HAP-1 (cell line): Measurements from ENCODE around the gene GPC3.

Experiments
- DNase-seq, 2 experiments: peaks; one replicate each; pipeline ENCODE4 v3.0.0-alpha.2; 2016 to 2020; ENCODE audit warnings: low spot score in 2 of 2
- H3K27me3 ChIP-seq: fragments of 250-450 bp; sonication (Bioruptor Pico); 2 replicates; pipeline ENCODE4 v1.5.1; 2020; ENCODE audit warnings: low read depth, mild to moderate bottlenecking, moderate library complexity
- H3K36me3 ChIP-seq: fragments of 250-450 bp; sonication (Bioruptor Pico); replicated peaks from 2 replicates; pipeline ENCODE4 v1.5.1; 2020; ENCODE audit warnings: mild to moderate bottlenecking
- H3K4me1 ChIP-seq: fragments of 250-450 bp; sonication (Bioruptor Pico); 2 replicates; pipeline ENCODE4 v1.5.1; 2020; ENCODE audit warnings: mild to moderate bottlenecking
- H3K4me3 ChIP-seq: fragments of 250-450 bp; sonication (Bioruptor Pico); 2 replicates; pipeline ENCODE4 v1.5.1; 2020; ENCODE audit warnings: mild to moderate bottlenecking, moderate library complexity
- H3K9me3 ChIP-seq: fragments of 250-450 bp; sonication (Bioruptor Pico); 2 replicates; pipeline ENCODE4 v1.5.1; 2020; ENCODE audit warnings: mild to moderate bottlenecking, moderate library complexity
- in situ Hi-C: fragments of 300-500 bp; cut with MboI; formaldehyde crosslinking; loops from 3 replicates; pipeline ENCODE4 v1.14.3; 2020; ENCODE audit warnings: low sequenced_read_pairs, inconsistent platforms, mixed read lengths

Gene GPC3

GRCh38 chrX:133868250-133868649 is 117.1 kb downstream of the GPC3 start:
- in situ Hi-C loops: no loop called here
- no peaks in the 10 kb centered on the region; the same call in 1 of the 2 replicates for H3K36me3 ChIP-seq
- DNase-seq: no peak
- no peak overlapping the region for H3K4me3 ChIP-seq
- peaks cover 22% of the 10 kb centered on the region for H3K4me1 ChIP-seq
- no peaks in the 10 kb centered on the region for H3K9me3 ChIP-seq
- no peaks in the 10 kb centered on the region for H3K27me3 ChIP-seq

- H3K9me3 ChIP-seq: no peaks in the 10 kb centered on the region
- in situ Hi-C loops: no loop called here
- no peaks in the 10 kb centered on the region; the same call in 1 of the 2 replicates for H3K36me3 ChIP-seq
These were observed 119.5 kb downstream of the GPC3 start for GRCh38 chrX:133865761-133866471.

GRCh38 chrX:133864236-133864635 is 121.2 kb downstream of the GPC3 start:
- H3K27me3 ChIP-seq: no peaks in the 10 kb centered on the region
- H3K36me3 ChIP-seq: no peaks in the 10 kb centered on the region; the same call in 1 of the 2 replicates
- no peak for DNase-seq
- no peak overlapping the region for H3K4me3 ChIP-seq
- in situ Hi-C loops: no loop called here
- H3K9me3 ChIP-seq: no peaks in the 10 kb centered on the region
- peaks cover 29% of the 10 kb centered on the region for H3K4me1 ChIP-seq

More at GRCh38 chrX:133865761-133866471, 119.5 kb downstream of the GPC3 start:
- H3K27me3 ChIP-seq: no peaks in the 10 kb centered on the region
- DNase-seq: peak; percentile 82 to 99
- H3K4me3 ChIP-seq: no peak overlapping the region
- H3K4me1 ChIP-seq: peaks cover 22% of the 10 kb centered on the region

GRCh38 chrX:133859860-133860259 is 125.5 kb downstream of the GPC3 start:
- no peaks in the 10 kb centered on the region for H3K9me3 ChIP-seq
- no peaks in the 10 kb centered on the region for H3K27me3 ChIP-seq
- no peak overlapping the region for H3K4me3 ChIP-seq
- H3K4me1 ChIP-seq: peaks cover 39% of the 10 kb centered on the region
- no peaks in the 10 kb centered on the region for H3K36me3 ChIP-seq
- no peak for DNase-seq
- in situ Hi-C loops: no loop called here

GRCh38 chrX:133859336-133859735 is 126.1 kb downstream of the GPC3 start:
- Histone ChIP-seq H3K27me3 (no peaks in the 10 kb centered on the region), H3K4me3 (no peak overlapping the region), H3K4me1 (peaks cover 39% of the 10 kb centered on the region), H3K9me3 (no peaks in the 10 kb centered on the region), H3K36me3 (no peaks in the 10 kb centered on the region)
- in situ Hi-C loops: no loop called here
- no peak for DNase-seq

- Histone ChIP-seq H3K4me3 (no peak overlapping the region), H3K36me3 (no peaks in the 10 kb centered on the region), H3K9me3 (no peaks in the 10 kb centered on the region), H3K27me3 (no peaks in the 10 kb centered on the region), H3K4me1 (peaks cover 41% of the 10 kb centered on the region)
- in situ Hi-C loops: no loop called here
- DNase-seq: peak in 1 of 2 experiments; percentile 64
These were observed 127.6 kb downstream of the GPC3 start for GRCh38 chrX:133857640-133858269.

GRCh38 chrX:133856819-133857218 is 128.6 kb downstream of the GPC3 start:
- Histone ChIP-seq H3K36me3 (no peaks in the 10 kb centered on the region), H3K4me3 (no peak overlapping the region), H3K27me3 (no peaks in the 10 kb centered on the region), H3K9me3 (no peaks in the 10 kb centered on the region), H3K4me1 (peaks cover 41% of the 10 kb centered on the region)
- in situ Hi-C loops: no loop called here
- no peak for DNase-seq

- no peaks in the 10 kb centered on the region for H3K36me3 ChIP-seq
- no peaks in the 10 kb centered on the region for H3K27me3 ChIP-seq
- H3K4me1 ChIP-seq: peaks cover 34% of the 10 kb centered on the region
- H3K9me3 ChIP-seq: no peaks in the 10 kb centered on the region
- in situ Hi-C loops: no loop called here
- DNase-seq: no peak
- no peak overlapping the region for H3K4me3 ChIP-seq
These were observed 131.1 kb downstream of the GPC3 start for GRCh38 chrX:133854290-133854689.

GRCh38 chrX:133852837-133853356 is 132.5 kb downstream of the GPC3 start:
- Histone ChIP-seq H3K9me3 (no peaks in the 10 kb centered on the region), H3K36me3 (no peaks in the 10 kb centered on the region), H3K27me3 (no peaks in the 10 kb centered on the region), H3K4me3 (no peak overlapping the region), H3K4me1 (peaks cover 27% of the 10 kb centered on the region)
- in situ Hi-C loops: no loop called here
- DNase-seq: no peak

GRCh38 chrX:133852401-133852800 is 133.0 kb downstream of the GPC3 start:
- H3K27me3 ChIP-seq: no peaks in the 10 kb centered on the region
- DNase-seq: no peak
- H3K4me1 ChIP-seq: peaks cover 22% of the 10 kb centered on the region
- H3K4me3 ChIP-seq: no peak overlapping the region
- in situ Hi-C loops: no loop called here
- no peaks in the 10 kb centered on the region for H3K36me3 ChIP-seq
- no peaks in the 10 kb centered on the region for H3K9me3 ChIP-seq

GRCh38 chrX:133850399-133850798 is 135.0 kb downstream of the GPC3 start:
- Histone ChIP-seq H3K36me3 (no peaks in the 10 kb centered on the region), H3K27me3 (no peaks in the 10 kb centered on the region), H3K9me3 (no peaks in the 10 kb centered on the region), H3K4me1 (peaks cover 22% of the 10 kb centered on the region), H3K4me3 (no peak overlapping the region)
- in situ Hi-C loops: no loop called here
- DNase-seq: no peak

GRCh38 chrX:133849676-133850075 is 135.7 kb downstream of the GPC3 start:
- no peaks in the 10 kb centered on the region for H3K9me3 ChIP-seq
- H3K4me3 ChIP-seq: no peak overlapping the region
- H3K27me3 ChIP-seq: no peaks in the 10 kb centered on the region
- in situ Hi-C loops: no loop called here
- H3K4me1 ChIP-seq: peaks cover 24% of the 10 kb centered on the region
- DNase-seq: no peak
- no peaks in the 10 kb centered on the region for H3K36me3 ChIP-seq

GRCh38 chrX:133847340-133847994 is 137.9 kb downstream of the GPC3 start:
- DNase-seq: no peak
- Histone ChIP-seq H3K4me1 (peaks cover 19% of the 10 kb centered on the region), H3K36me3 (peaks cover 4% of the 10 kb centered on the region; the same call in 1 of the 2 replicates), H3K9me3 (no peaks in the 10 kb centered on the region), H3K27me3 (no peaks in the 10 kb centered on the region), H3K4me3 (no peak overlapping the region)
- in situ Hi-C loops: no loop called here

- Histone ChIP-seq H3K4me3 (no peak overlapping the region), H3K36me3 (peaks cover 4% of the 10 kb centered on the region; the same call in 1 of the 2 replicates), H3K4me1 (peaks cover 19% of the 10 kb centered on the region), H3K27me3 (no peaks in the 10 kb centered on the region), H3K9me3 (no peaks in the 10 kb centered on the region)
- no peak for DNase-seq
- in situ Hi-C loops: no loop called here
These were observed 139.1 kb downstream of the GPC3 start for GRCh38 chrX:133846311-133846710.
